Measurements from ENCODE around the gene TNS1.

DNA sequence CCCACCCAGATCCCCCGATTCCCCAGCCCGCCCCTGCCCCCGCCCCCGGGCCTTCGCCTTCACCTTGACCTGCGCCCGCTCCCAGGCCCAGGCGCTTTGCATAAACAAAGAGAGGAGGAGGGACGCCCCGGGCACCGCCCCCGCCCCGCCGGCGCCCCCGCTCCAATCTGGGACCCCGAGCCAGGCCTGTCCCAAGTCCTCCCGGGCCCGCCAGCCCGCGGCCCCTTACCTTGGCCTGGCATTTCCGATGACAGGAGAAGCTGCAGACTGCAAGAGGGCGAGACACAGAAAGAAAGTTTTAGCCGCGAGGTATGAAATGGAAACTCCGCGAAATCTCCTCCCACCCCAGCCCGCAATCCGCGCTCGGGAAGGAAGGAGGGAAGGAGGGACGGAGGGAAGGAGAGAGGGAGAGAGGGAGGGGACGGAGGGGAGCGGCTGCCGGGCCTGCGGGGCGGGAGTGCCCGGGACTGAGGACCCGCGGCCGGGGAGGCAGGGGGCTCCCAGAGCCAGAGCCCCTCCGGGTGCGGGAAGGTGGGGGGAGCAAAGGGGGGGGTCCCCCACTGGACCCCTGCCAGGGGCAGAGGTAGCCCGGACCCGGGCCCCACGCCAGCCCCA lies 24.2 kb downstream of the TNS1 start:
- TF ChIP-seq EZH2 (IDR thresholded peaks at IDR 0.05; ENCODE audit: insufficient read depth, poor library complexity, severe bottlenecking) (no peak), EZH2phosphoT487 (IDR thresholded peaks at IDR 0.05; ENCODE audit: insufficient read depth, low read depth) (no peak)

Measured in GM23248 (cell line).